ENCODE measurements around the gene TIE1.

The TIE1 gene

GRCh38 chr1:43269627-43270375 is 31.0 kb upstream of the TIE1 start, which contains the start of gene TMEM125:
Gene TMEM125, plus strand, starts transcription at chr1:43269983. Its CDS starts 2,740 bp downstream, at chr1:43272723.
- Histone ChIP-seq H3K4me2 (ENCODE audit: low read length) (peak within 1 kb of the TSS; percentile 59), H3K14ac (ENCODE audit: low read length) (no peak within 1 kb of the TSS), H3K36me3 (ENCODE audit: control insufficient read depth in 1 of 2, insufficient read depth in 2 of 2, low read length in 2 of 2) (no peaks in the 10 kb centered on the region), H4K12ac (ENCODE audit: low read depth, low read length) (no peak within 1 kb of the TSS), H2AFZ (ENCODE audit: insufficient read depth, low read length, poor library complexity) (no peak within 1 kb of the TSS), H3K9ac (ENCODE audit: low read length) (no peak within 1 kb of the TSS), H3K9me3 (ENCODE audit: insufficient read depth, low read depth, low read length) (peaks cover 5% of the 10 kb centered on the region), H3K23ac (ENCODE audit: low read length) (no peak within 1 kb of the TSS), H4K91ac (ENCODE audit: low read depth, low read length) (no peak within 1 kb of the TSS), H3K4me1 (ENCODE audit: control insufficient read depth in 1 of 2, insufficient read depth in 2 of 2, low read length in 2 of 2) (peaks cover 2 to 17% of the 10 kb centered on the region in 2 experiments), H3K79me2 (ENCODE audit: control insufficient read depth, insufficient read depth, low read length, poor library complexity) (no peaks in the 10 kb centered on the region), H3K4ac (ENCODE audit: low read depth, low read length) (no peak within 1 kb of the TSS), H2BK120ac (ENCODE audit: insufficient read depth, low read length, poor library complexity) (no peak within 1 kb of the TSS), H3K18ac (ENCODE audit: low read length) (no peak within 1 kb of the TSS), H2BK12ac (ENCODE audit: low read length) (no peak within 1 kb of the TSS), H3K79me1 (ENCODE audit: low read length) (no peaks in the 10 kb centered on the region), H3K27me3 (ENCODE audit: insufficient read depth, low read length) (no peaks in the 10 kb centered on the region), H2AK5ac (ENCODE audit: low read length) (no peak within 1 kb of the TSS), H4K8ac (ENCODE audit: low read depth, low read length) (no peak within 1 kb of the TSS), H2BK5ac (ENCODE audit: low read depth, low read length, poor library complexity) (no peak within 1 kb of the TSS), H3K27ac (ENCODE audit: low read depth, low read length) (no peak within 1 kb of the TSS), H3K4me3 (ENCODE audit: low read depth, low read length) (peak within 1 kb of the TSS; percentile 51)
- WGBS (ENCODE audit: extremely low coverage, insufficient coverage, insufficient read length): no CpG with 5 or more reads among the region's 7 CpGs
- no peak for DNase-seq

GRCh38 chr1:43270421-43271095 is 30.2 kb upstream of the TIE1 start:
- Histone ChIP-seq H3K79me2 (ENCODE audit: control insufficient read depth, insufficient read depth, low read length, poor library complexity) (no peaks in the 10 kb centered on the region), H3K14ac (ENCODE audit: low read length) (no peak overlapping the region), H3K4me3 (ENCODE audit: low read depth, low read length) (peak overlapping the region; percentile 51), H3K4me2 (ENCODE audit: low read length) (peak overlapping the region; percentile 59), H4K8ac (ENCODE audit: low read depth, low read length) (no peak overlapping the region), H3K9ac (ENCODE audit: low read length) (no peak overlapping the region), H4K12ac (ENCODE audit: low read depth, low read length) (no peak overlapping the region), H2AFZ (ENCODE audit: insufficient read depth, low read length, poor library complexity) (no peak overlapping the region), H3K4ac (ENCODE audit: low read depth, low read length) (no peak overlapping the region), H3K23ac (ENCODE audit: low read length) (no peak overlapping the region), H3K36me3 (ENCODE audit: control insufficient read depth in 1 of 2, insufficient read depth in 2 of 2, low read length in 2 of 2) (no peaks in the 10 kb centered on the region), H2BK120ac (ENCODE audit: insufficient read depth, low read length, poor library complexity) (no peak overlapping the region), H3K79me1 (ENCODE audit: low read length) (no peaks in the 10 kb centered on the region), H3K9me3 (ENCODE audit: insufficient read depth, low read depth, low read length) (peaks cover 5% of the 10 kb centered on the region), H3K27ac (ENCODE audit: low read depth, low read length) (no peak overlapping the region), H2BK12ac (ENCODE audit: low read length) (no peak overlapping the region), H2AK5ac (ENCODE audit: low read length) (no peak overlapping the region), H3K27me3 (ENCODE audit: insufficient read depth, low read length) (no peaks in the 10 kb centered on the region), H2BK5ac (ENCODE audit: low read depth, low read length, poor library complexity) (no peak overlapping the region), H3K18ac (ENCODE audit: low read length) (no peak overlapping the region), H3K4me1 (ENCODE audit: control insufficient read depth in 1 of 2, insufficient read depth in 2 of 2, low read length in 2 of 2) (peaks cover 2 to 17% of the 10 kb centered on the region in 2 experiments), H4K91ac (ENCODE audit: low read depth, low read length) (no peak overlapping the region)
- WGBS (ENCODE audit: extremely low coverage, insufficient coverage, insufficient read length): no CpG with 5 or more reads among the region's 29 CpGs
- DNase-seq: peak; percentile 73 to 81

- Histone ChIP-seq H3K23ac (ENCODE audit: low read length) (no peak overlapping the region), H2BK5ac (ENCODE audit: low read depth, low read length, poor library complexity) (no peak overlapping the region), H3K36me3 (ENCODE audit: control insufficient read depth in 1 of 2, insufficient read depth in 2 of 2, low read length in 2 of 2) (no peaks in the 10 kb centered on the region), H2BK12ac (ENCODE audit: low read length) (no peak overlapping the region), H2BK120ac (ENCODE audit: insufficient read depth, low read length, poor library complexity) (no peak overlapping the region), H3K18ac (ENCODE audit: low read length) (no peak overlapping the region), H3K4ac (ENCODE audit: low read depth, low read length) (no peak overlapping the region), H3K14ac (ENCODE audit: low read length) (no peak overlapping the region), H3K27ac (ENCODE audit: low read depth, low read length) (no peak overlapping the region), H3K27me3 (ENCODE audit: insufficient read depth, low read length) (no peaks in the 10 kb centered on the region), H3K4me1 (ENCODE audit: control insufficient read depth in 1 of 2, insufficient read depth in 2 of 2, low read length in 2 of 2) (peaks cover 2 to 17% of the 10 kb centered on the region in 2 experiments), H2AFZ (ENCODE audit: insufficient read depth, low read length, poor library complexity) (no peak overlapping the region), H3K4me3 (ENCODE audit: low read depth, low read length) (peak overlapping the region; percentile 51), H3K79me1 (ENCODE audit: low read length) (no peaks in the 10 kb centered on the region), H4K12ac (ENCODE audit: low read depth, low read length) (no peak overlapping the region), H4K8ac (ENCODE audit: low read depth, low read length) (no peak overlapping the region), H3K9ac (ENCODE audit: low read length) (no peak overlapping the region), H3K4me2 (ENCODE audit: low read length) (peak overlapping the region; percentile 59), H3K79me2 (ENCODE audit: control insufficient read depth, insufficient read depth, low read length, poor library complexity) (no peaks in the 10 kb centered on the region), H4K91ac (ENCODE audit: low read depth, low read length) (no peak overlapping the region), H3K9me3 (ENCODE audit: insufficient read depth, low read depth, low read length) (peaks cover 3% of the 10 kb centered on the region), H2AK5ac (ENCODE audit: low read length) (no peak overlapping the region)
- no CpG with 5 or more reads among the region's 12 CpGs for WGBS (ENCODE audit: extremely low coverage, insufficient coverage, insufficient read length)
- no peak for DNase-seq
These were observed 29.3 kb upstream of the TIE1 start for GRCh38 chr1:43271186-43272118.

- H2BK120ac ChIP-seq (ENCODE audit: insufficient read depth, low read length, poor library complexity): no peak overlapping the region
- no peak overlapping the region for H4K12ac ChIP-seq (ENCODE audit: low read depth, low read length)
- no peak overlapping the region for H3K4ac ChIP-seq (ENCODE audit: low read depth, low read length)
- H3K14ac ChIP-seq (ENCODE audit: low read length): no peak overlapping the region
- no peak overlapping the region for H3K23ac ChIP-seq (ENCODE audit: low read length)
- no peak overlapping the region for H3K27ac ChIP-seq (ENCODE audit: low read depth, low read length)
- WGBS (ENCODE audit: extremely low coverage, insufficient coverage, insufficient read length): no CpG with 5 or more reads among the region's 9 CpGs
- no peak overlapping the region for H2BK5ac ChIP-seq (ENCODE audit: low read depth, low read length, poor library complexity)
- H3K36me3 ChIP-seq (ENCODE audit: control insufficient read depth in 1 of 2, insufficient read depth in 2 of 2, low read length in 2 of 2): no peaks in the 10 kb centered on the region
- peaks cover 3% of the 10 kb centered on the region for H3K9me3 ChIP-seq (ENCODE audit: insufficient read depth, low read depth, low read length)
- H4K91ac ChIP-seq (ENCODE audit: low read depth, low read length): no peak overlapping the region
- no peak overlapping the region for H4K8ac ChIP-seq (ENCODE audit: low read depth, low read length)
- H3K4me1 ChIP-seq (ENCODE audit: control insufficient read depth in 1 of 2, insufficient read depth in 2 of 2, low read length in 2 of 2): peaks cover 2 to 17% of the 10 kb centered on the region in 2 experiments
- no peak overlapping the region for H3K18ac ChIP-seq (ENCODE audit: low read length)
- no peak for DNase-seq
- no peak overlapping the region for H2AFZ ChIP-seq (ENCODE audit: insufficient read depth, low read length, poor library complexity)
- H2AK5ac ChIP-seq (ENCODE audit: low read length): no peak overlapping the region
- H3K4me3 ChIP-seq (ENCODE audit: low read depth, low read length): no peak overlapping the region
- no peak overlapping the region for H3K9ac ChIP-seq (ENCODE audit: low read length)
- no peak overlapping the region for H2BK12ac ChIP-seq (ENCODE audit: low read length)
- no peak overlapping the region for H3K4me2 ChIP-seq (ENCODE audit: low read length)
- no peaks in the 10 kb centered on the region for H3K79me2 ChIP-seq (ENCODE audit: control insufficient read depth, insufficient read depth, low read length, poor library complexity)
- no peaks in the 10 kb centered on the region for H3K79me1 ChIP-seq (ENCODE audit: low read length)
- H3K27me3 ChIP-seq (ENCODE audit: insufficient read depth, low read length): no peaks in the 10 kb centered on the region
These were observed 28.6 kb upstream of the TIE1 start for GRCh38 chr1:43272161-43272560.
